GM10248 (cell line): ENCODE measurements around the gene CDK5RAP2.
"Not testable (repeated sequence)": the region's sequence is repeated elsewhere in the genome, so short reads cannot be mapped to it uniquely, and the experiment has no call there.

ENCODE experiments used
- CTCF ChIA-PET: fragments of 300-600 bp; sonication (Branson Sonifier 250); formaldehyde crosslinking; extraction: SDS; loops from one replicate; lab custom pipeline; 2021; ENCODE audit warnings: antibody characterized with exemption; lab: Yijun Ruan, JAX
- POLR2A ChIA-PET: fragments of 350-650 bp; sonication (Branson Sonifier 250); formaldehyde crosslinking; extraction: SDS; loops from one replicate; lab custom pipeline; 2020; ENCODE audit warnings: antibody characterized with exemption; lab: Yijun Ruan, JAX
- DNase-seq: peaks from one replicate; pipeline ENCODE4 v3.0.0; 2012; ENCODE audit errors: extremely low spot score
- TF ChIP-seq, protein P1 (sequence below): IDR thresholded peaks from 2 replicates; pipeline ENCODE4 v1.5.1; 2012; ENCODE audit warnings: mild to moderate bottlenecking, low read depth; ENCODE audit errors: extremely low read depth, missing control alignments, control extremely low read depth

CDK5RAP2 gene

GRCh38 chr9:120505186-120505585 is 74.8 kb downstream of the CDK5RAP2 start:
- POLR2A ChIA-PET: no interaction called here
- CTCF ChIA-PET: interaction anchor here (0.9 to 1.7 kb wide), 2 partner anchors 11 to 33 kb away, joined by 3 read pairs; no protein-coding TSS in a partner anchor
- TF ChIP-seq, protein P1, sequence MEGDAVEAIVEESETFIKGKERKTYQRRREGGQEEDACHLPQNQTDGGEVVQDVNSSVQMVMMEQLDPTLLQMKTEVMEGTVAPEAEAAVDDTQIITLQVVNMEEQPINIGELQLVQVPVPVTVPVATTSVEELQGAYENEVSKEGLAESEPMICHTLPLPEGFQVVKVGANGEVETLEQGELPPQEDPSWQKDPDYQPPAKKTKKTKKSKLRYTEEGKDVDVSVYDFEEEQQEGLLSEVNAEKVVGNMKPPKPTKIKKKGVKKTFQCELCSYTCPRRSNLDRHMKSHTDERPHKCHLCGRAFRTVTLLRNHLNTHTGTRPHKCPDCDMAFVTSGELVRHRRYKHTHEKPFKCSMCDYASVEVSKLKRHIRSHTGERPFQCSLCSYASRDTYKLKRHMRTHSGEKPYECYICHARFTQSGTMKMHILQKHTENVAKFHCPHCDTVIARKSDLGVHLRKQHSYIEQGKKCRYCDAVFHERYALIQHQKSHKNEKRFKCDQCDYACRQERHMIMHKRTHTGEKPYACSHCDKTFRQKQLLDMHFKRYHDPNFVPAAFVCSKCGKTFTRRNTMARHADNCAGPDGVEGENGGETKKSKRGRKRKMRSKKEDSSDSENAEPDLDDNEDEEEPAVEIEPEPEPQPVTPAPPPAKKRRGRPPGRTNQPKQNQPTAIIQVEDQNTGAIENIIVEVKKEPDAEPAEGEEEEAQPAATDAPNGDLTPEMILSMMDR: no peak
- no peak for DNase-seq

DNA sequence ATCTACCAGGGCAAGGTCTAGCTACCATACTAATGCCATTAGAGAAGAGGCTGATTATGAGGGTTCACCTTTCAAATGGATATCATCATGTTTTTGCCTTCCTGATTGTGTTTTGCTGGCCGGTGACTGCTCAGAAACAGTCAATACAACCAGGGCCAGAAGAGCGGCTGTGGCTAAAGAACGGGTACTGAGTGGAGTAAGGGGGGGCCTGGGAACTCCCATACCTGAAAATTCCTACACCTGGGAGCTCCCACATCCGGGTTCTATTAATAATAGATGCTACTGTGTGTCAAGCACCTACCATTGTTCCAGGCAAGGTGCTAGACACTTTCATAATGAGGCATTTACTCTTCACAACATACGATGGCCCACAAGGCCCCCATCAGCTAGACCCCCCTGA is 79.2 kb downstream of the CDK5RAP2 start:
- ChIA-PET CTCF (interaction anchor here (0.7 to 1.1 kb wide), 2 partner anchors 8 to 24 kb away, joined by 3 to 6 read pairs; no protein-coding TSS in a partner anchor), POLR2A (no interaction called here)
- TF ChIP-seq, protein P1: no peak

DNA sequence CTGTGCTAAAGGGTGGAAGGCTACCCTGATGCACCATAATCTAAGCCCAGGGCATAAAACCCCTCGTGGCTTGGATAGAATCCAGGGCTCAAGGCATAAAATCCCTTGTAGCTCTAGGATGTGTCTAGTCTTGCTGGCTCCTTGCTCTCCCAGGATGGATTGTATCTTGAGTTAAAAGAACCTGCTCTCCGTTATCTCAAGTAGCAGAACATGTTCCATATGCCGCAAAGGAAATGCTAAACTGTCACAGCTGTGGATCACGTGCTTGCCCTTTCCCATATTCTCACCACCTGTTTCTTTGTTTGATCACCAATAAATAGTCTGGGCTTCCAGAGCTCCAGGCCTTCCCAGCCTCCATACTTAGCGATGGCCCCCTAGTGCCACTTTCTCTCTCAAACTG is 82.1 kb downstream of the CDK5RAP2 start:
- CTCF ChIA-PET, DNase-seq, POLR2A ChIA-PET: not testable (repeated sequence)

More for the DNA sequence above, 79.2 kb downstream of the CDK5RAP2 start:
- DNase-seq: no peak

- CTCF ChIA-PET, DNase-seq, POLR2A ChIA-PET: not testable (repeated sequence)
Measured at GRCh38 chr9:120496438-120496837, 83.5 kb downstream of the CDK5RAP2 start.

- TF ChIP-seq, protein P1: no peak
- peak; percentile 38 for DNase-seq
- ChIA-PET CTCF (no interaction called here), POLR2A (no interaction called here)
Measured at GRCh38 chr9:120490888-120491595, 88.9 kb downstream of the CDK5RAP2 start.

DNA sequence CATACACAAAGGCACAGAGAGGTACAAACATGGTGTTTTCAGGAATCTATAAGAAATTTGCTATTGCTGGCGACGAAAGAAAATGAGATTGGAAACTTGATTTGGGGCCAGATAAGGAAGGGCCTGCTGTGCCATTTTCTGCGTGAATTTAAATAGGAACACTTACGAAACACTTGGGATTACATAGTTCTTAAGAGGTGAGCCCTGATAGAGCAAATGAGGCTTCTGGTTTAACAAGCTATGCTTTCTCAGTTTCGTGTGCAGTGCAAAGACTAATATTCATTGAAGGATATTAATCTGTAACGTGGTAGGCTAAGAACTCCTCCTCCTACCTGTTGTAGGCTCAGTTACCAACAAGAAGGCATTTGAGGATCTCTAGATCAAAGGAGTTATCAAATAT is 93.1 kb downstream of the CDK5RAP2 start:
- ChIA-PET CTCF (interaction anchor here (2.6 kb wide), 1 partner anchor 10 kb away, joined by 17 read pairs; no protein-coding TSS in a partner anchor), POLR2A (no interaction called here)
- TF ChIP-seq, protein P1: no peak
- no peak for DNase-seq

GRCh38 chr9:120486347-120486746 is 93.6 kb downstream of the CDK5RAP2 start:
- DNase-seq: no peak
- POLR2A ChIA-PET: no interaction called here
- CTCF ChIA-PET: no interaction called here
- TF ChIP-seq, protein P1: no peak
